GM12873 (cell line): ENCODE results near the gene SYT2.

ENCODE experiments used
- TF ChIP-seq, protein P1 (sequence below): IDR thresholded peaks from 2 replicates; pipeline ENCODE4 v1.5.1; 2012; ENCODE audit warnings: low read depth, mild to moderate bottlenecking, moderate library complexity, low read length, control low read depth; ENCODE audit not compliant: insufficient read depth; ENCODE audit errors: missing control alignments

Gene SYT2

DNA sequence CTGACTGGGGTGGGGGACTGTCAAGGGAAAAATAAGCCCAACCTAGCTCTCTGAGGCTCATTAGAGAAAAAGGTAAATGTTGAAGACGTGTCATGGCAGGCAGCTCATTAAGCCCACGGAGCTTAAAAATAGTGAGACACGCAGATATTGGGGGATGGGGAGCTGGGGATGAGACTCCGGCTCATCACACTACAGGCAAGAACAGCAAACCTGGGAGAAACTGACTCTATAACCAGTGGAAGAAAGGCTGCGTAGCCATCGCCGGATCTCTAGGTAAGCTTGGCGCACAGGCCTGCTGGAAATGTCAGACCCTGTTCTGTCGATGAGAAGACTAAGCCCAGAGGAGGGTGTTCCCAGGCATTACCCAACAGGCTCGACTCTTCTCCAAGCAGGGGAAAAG, 78.0 kb downstream of the SYT2 start:
- TF ChIP-seq, protein P1, sequence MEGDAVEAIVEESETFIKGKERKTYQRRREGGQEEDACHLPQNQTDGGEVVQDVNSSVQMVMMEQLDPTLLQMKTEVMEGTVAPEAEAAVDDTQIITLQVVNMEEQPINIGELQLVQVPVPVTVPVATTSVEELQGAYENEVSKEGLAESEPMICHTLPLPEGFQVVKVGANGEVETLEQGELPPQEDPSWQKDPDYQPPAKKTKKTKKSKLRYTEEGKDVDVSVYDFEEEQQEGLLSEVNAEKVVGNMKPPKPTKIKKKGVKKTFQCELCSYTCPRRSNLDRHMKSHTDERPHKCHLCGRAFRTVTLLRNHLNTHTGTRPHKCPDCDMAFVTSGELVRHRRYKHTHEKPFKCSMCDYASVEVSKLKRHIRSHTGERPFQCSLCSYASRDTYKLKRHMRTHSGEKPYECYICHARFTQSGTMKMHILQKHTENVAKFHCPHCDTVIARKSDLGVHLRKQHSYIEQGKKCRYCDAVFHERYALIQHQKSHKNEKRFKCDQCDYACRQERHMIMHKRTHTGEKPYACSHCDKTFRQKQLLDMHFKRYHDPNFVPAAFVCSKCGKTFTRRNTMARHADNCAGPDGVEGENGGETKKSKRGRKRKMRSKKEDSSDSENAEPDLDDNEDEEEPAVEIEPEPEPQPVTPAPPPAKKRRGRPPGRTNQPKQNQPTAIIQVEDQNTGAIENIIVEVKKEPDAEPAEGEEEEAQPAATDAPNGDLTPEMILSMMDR, result no peak

DNA sequence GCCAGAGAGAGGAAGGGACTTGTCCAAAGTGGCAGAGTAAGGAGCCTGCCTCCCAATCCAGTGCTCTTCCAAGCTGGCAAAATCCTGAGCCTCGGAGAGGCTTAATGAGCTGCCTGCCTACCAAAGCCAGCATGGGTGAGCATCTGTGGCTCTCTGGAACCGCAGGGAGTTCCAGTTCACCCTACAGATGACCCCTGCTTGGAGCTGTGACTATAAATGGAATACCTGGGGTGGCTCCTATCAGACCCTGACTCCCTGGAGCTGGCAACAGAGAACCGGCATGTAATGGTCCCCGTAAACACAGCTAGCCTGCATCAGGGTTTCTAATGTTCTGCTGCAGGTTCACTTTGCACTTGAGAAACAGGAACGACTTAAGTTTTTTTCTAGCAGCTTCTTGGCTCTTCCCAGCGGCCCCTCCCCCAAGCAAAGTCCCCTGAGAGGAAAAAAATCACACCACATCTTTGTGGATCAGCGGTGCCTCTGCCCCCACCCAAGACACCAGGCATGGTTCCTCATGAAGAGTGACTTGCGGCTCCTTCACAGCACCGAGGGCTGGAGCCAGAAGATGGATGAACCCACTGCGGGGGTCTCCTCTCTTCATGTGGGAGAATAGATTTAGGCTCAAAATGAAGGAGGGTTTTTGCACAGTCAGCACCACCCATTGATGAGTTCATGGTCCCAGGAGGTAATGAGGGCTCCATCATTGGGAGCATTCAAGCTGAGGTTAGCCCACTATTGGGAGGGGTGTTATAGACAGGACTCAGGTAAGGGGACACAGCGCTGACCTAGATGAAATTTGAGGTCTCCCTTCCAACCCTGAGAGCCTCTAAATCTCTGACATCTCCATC, 79.0 kb downstream of the SYT2 start:
- TF ChIP-seq, protein P1, result no peak

DNA sequence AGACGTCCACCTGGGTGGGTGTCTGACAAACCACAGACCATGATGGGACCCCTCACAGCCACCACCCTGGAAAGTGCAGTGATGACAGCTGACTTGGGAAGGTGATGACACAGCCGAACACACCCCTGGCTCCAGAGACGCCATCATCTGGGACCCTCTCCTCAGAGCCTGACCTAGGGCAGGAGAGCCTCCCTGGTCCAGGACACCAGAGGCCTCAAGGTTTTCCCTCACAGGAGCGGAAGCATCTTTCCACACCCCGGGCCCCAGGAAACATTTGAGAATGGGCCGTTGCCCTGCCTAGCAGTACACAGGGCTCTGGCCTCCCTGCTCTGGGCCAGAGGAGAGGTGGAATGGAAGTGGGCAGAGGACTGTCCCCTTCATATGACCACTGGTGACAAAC, 79.7 kb downstream of the SYT2 start:
- TF ChIP-seq, protein P1, result no peak

DNA sequence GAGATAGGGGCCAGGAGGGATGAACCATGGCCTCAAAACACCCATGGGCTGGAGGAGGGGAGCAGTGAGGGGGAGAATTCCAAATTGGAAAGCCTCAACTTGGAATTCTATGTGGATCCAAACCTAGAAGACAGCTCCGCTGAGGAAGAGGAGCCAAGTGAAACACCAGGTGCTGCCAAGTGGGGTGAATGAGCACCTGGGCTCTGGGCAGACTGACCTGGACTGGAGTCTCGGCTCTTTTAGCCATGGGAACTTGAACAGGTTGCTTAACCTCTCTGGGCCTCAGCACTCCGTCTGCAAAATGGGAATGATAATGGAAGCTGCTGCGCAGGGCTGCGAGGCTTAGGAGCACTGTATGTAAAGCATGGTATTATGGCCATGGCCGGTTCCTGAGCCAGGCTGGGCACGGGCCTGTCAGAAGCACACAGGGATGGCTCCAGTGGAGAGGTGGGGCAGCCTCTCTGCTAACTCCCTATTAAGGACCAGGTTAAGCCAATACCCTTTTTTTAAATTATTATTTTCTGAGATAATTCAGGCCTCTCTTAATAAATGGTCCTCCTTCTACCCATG, 81.5 kb downstream of the SYT2 start:
- TF ChIP-seq, protein P1, result no peak

DNA sequence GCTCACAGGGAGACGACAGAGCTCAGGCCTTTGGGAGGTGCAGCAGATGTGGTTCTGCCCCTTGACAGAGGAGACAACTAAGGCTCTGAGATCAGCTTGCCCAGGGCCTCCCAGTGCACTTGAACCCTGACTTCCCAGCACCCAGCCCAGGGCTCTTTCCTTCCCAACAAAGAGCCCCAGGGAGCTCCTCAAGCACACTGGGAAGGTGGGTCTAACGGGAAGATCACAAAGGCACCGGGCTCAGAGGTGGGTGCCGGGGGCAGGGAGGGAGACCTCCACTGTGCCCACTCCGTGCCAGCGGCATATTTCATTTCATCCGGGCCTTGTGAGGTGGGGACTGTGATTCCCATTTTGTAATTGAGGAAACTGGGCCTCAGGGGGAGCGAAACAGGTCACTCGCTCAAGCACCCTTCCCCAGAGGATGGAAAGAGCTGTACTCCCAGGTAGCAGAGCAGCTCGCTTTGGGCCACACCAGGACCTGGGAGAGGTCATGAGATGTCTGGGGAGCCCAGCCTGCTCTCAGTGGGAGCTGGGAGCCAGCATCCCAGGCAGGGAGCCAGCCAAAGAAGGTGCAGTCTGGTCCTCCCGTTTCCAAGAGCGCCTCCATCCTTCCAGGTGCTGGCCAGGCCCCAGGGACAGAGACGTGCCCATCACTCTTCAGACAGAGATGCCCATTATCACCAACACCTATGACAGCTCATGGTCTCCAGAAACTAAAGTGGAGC, 82.3 kb downstream of the SYT2 start:
- TF ChIP-seq, protein P1, result no peak

DNA sequence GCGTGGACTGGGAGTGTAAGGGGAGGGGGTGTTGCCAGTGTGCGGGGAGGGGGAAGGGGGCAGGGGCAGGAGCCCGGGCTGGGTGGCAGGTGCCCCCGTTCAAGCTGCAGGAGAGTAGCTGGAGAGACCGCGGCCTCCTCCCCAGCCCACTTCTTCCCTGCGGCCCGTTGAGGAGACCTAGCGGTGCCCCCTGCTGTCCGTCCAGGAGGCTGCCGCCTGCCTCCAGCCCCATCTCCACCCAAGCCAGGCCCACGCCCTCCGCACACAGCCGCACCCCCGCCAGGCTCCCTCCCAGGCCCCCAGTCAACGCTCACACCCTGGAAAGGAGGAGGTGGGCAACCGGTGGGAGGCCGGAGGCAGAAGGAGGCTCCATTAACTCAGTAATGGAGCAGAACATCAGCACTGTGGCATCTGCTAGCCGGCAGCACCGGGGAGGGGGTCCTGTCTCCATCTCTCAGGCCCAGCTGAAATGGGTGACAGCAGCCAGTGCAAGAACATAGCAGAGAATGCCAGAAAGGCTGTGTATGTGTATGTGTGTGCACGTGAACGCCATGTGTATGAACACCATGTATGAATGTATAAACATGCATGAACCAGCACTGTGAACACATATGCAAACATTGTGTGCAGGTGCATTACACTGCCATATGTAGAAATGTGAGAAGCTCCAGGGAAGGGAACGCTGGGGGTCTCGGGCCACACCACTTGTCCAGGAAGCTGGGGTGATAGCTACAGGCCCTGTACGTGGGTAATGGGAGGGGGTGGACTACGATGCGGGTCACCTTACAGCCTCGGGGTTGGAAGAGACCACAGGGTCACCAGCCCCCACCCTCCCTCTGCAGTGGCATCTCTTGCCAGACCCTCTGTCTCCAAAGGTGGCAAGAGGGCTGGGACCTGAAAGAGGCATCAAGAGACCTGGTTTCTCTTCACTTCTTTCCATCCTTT, 84.6 kb downstream of the SYT2 start:
- TF ChIP-seq, protein P1, result peak; percentile 80

DNA sequence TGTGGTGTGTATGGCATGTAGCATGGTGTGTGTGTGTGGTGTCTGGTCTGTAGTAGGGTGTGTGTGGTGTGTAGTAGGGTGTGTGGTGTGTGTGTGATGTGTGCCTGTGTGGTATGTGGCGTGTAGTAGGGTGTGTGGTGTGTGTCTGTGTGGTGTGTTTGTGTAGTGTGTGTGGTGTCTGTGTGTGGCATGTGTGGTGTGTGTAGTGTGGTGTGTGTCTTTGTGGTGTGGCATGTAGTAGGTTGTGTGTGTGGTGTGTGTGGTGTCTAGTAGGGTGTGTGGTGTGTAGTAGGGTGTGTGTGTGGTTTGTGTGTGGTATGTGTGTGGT, 85.5 kb downstream of the SYT2 start:
- TF ChIP-seq, protein P1, result no peak
